H9 (cell line): ENCODE results near the gene MGST2. TPM values are rescaled to one million over a fixed set of nuclear protein-coding genes. Genes with fewer than 3 reads are reported as not detected.

ENCODE experiments used
- DNase-seq: peaks from one replicate; pipeline ENCODE4 v3.0.0-alpha.2; 2017
- H2AFZ ChIP-seq: one replicate; pipeline ENCODE4 v1.6.1; 2013; ENCODE audit warnings: mild to moderate bottlenecking, low read length, control low read depth, moderate library complexity
- H2AK5ac ChIP-seq: 2 replicates; pipeline ENCODE4 v1.6.1; 2013; ENCODE audit warnings: low read length, control low read depth, mixed read lengths; ENCODE audit not compliant: insufficient read length
- H2BK120ac ChIP-seq: one replicate; pipeline ENCODE4 v1.6.1; 2013; ENCODE audit warnings: low read depth, mild to moderate bottlenecking, low read length, control low read depth, inconsistent platforms; ENCODE audit not compliant: poor library complexity, severe bottlenecking
- H2BK12ac ChIP-seq: 2 replicates; pipeline ENCODE4 v1.6.1; 2013; ENCODE audit warnings: low read length, control low read depth, mixed read lengths, low read depth; ENCODE audit not compliant: insufficient read length
- H2BK15ac ChIP-seq: 2 replicates; pipeline ENCODE4 v1.6.1; 2013; ENCODE audit warnings: low read depth, low read length, control low read depth
- H2BK20ac ChIP-seq: one replicate; pipeline ENCODE4 v1.6.1; 2013; ENCODE audit warnings: low read depth, mild to moderate bottlenecking, low read length, control low read depth, inconsistent platforms; ENCODE audit not compliant: poor library complexity, severe bottlenecking
- H2BK5ac ChIP-seq: 2 replicates; pipeline ENCODE4 v1.6.1; 2013; ENCODE audit warnings: low read length, control low read depth, mixed read lengths; ENCODE audit not compliant: insufficient read length
- H3K14ac ChIP-seq: 2 replicates; pipeline ENCODE4 v1.6.1; 2013; ENCODE audit warnings: low read length, control low read depth; ENCODE audit not compliant: insufficient read depth
- H3K18ac ChIP-seq: 2 replicates; pipeline ENCODE4 v1.6.1; 2013; ENCODE audit warnings: low read depth, mild to moderate bottlenecking, mixed read lengths, low read length, control low read depth; ENCODE audit not compliant: insufficient read length
- H3K23ac ChIP-seq: 2 replicates; pipeline ENCODE4 v1.6.1; 2013; ENCODE audit warnings: low read length, control low read depth, mixed read lengths, low read depth; ENCODE audit not compliant: insufficient read length
- H3K23me2 ChIP-seq: 2 replicates; pipeline ENCODE4 v1.6.1; 2013; ENCODE audit warnings: low read depth, mild to moderate bottlenecking, mixed read lengths, low read length, control low read depth; ENCODE audit not compliant: insufficient read length, poor library complexity, severe bottlenecking
- H3K27ac ChIP-seq: 2 replicates; pipeline ENCODE4 v1.5.1; 2013; ENCODE audit warnings: low read length, control low read depth, mixed read lengths, low read depth; ENCODE audit not compliant: insufficient read length
- H3K27me3 ChIP-seq: 2 replicates; pipeline ENCODE4 v1.6.1; 2013; ENCODE audit warnings: low read length, control low read depth, inconsistent platforms; ENCODE audit not compliant: insufficient read depth
- H3K4ac ChIP-seq: 2 replicates; pipeline ENCODE4 v1.6.1; 2013; ENCODE audit warnings: low read depth, mild to moderate bottlenecking, control low read depth, inconsistent platforms, low read length, moderate library complexity
- H3K4me1 ChIP-seq: 2 replicates; pipeline ENCODE4 v1.6.1; 2013; ENCODE audit warnings: low read length, control low read depth, inconsistent platforms; ENCODE audit not compliant: insufficient read depth
- H3K4me2 ChIP-seq: 2 replicates; pipeline ENCODE4 v1.6.1; 2013; ENCODE audit warnings: low read length, control low read depth, mixed read lengths; ENCODE audit not compliant: insufficient read length, insufficient read depth
- H3K56ac ChIP-seq: 2 replicates; pipeline ENCODE4 v1.6.1; 2013; ENCODE audit warnings: low read depth, mild to moderate bottlenecking, mixed read lengths, low read length, control low read depth; ENCODE audit not compliant: insufficient read length
- H3K79me1 ChIP-seq: 2 replicates; pipeline ENCODE4 v1.6.1; 2013; ENCODE audit warnings: low read depth, mild to moderate bottlenecking, moderate library complexity, low read length, control low read depth, inconsistent platforms; ENCODE audit not compliant: insufficient read depth, poor library complexity, severe bottlenecking
- H3K79me2 ChIP-seq: 2 replicates; pipeline ENCODE4 v1.6.1; 2013; ENCODE audit warnings: low read length, control low read depth, inconsistent platforms; ENCODE audit not compliant: insufficient read depth
- H3K9ac ChIP-seq: 2 replicates; pipeline ENCODE4 v1.6.1; 2013; ENCODE audit warnings: low read length, control low read depth, mixed read lengths; ENCODE audit not compliant: insufficient read length; ENCODE audit errors: extremely low read depth
- H3K9me3 ChIP-seq: one replicate; pipeline ENCODE4 v1.6.1; 2013; ENCODE audit warnings: low read depth, low read length, inconsistent platforms; ENCODE audit not compliant: control insufficient read depth
- H3T11ph ChIP-seq: one replicate; pipeline ENCODE4 v1.6.1; 2013; ENCODE audit warnings: mild to moderate bottlenecking, low read length, control low read depth, inconsistent platforms
- H4K20me1 ChIP-seq: one replicate; pipeline ENCODE4 v1.6.1; 2013; ENCODE audit not compliant: control insufficient read depth, insufficient read length, insufficient read depth
- H4K5ac ChIP-seq: 2 replicates; pipeline ENCODE4 v1.6.1; 2013; ENCODE audit warnings: low read depth, mild to moderate bottlenecking, mixed read lengths, low read length, control low read depth; ENCODE audit not compliant: insufficient read length
- H4K8ac ChIP-seq: replicated peaks from 2 replicates; pipeline ENCODE4 v1.6.1; 2013; ENCODE audit warnings: low read length, control low read depth, mixed read lengths, low read depth; ENCODE audit not compliant: insufficient read length
- H4K91ac ChIP-seq: 2 replicates; pipeline ENCODE4 v1.6.1; 2013; ENCODE audit warnings: low read depth, mild to moderate bottlenecking, moderate library complexity, mixed read lengths, low read length, control low read depth; ENCODE audit not compliant: insufficient read length
- H3K27ac Mint-ChIP-seq, 3 experiments: 2 replicates in 2 of 3; 3 replicates in 1 of 3; pipeline ENCODE4 v1.8.0; 2020 to 2021; ENCODE audit warnings: mixed read lengths in 3 of 3, mild to moderate bottlenecking in 1 of 3, moderate library complexity in 1 of 3
- H3K27me3 Mint-ChIP-seq: 2 replicates; pipeline ENCODE4 v1.8.0; 2021; ENCODE audit warnings: low read depth, mild to moderate bottlenecking, moderate library complexity, mixed read lengths
- H3K36me3 Mint-ChIP-seq, 3 experiments: 2 replicates in 2 of 3; 3 replicates in 1 of 3; pipeline ENCODE4 v1.8.0; 2020 to 2021; ENCODE audit warnings: low read depth in 3 of 3, mixed read lengths in 3 of 3; ENCODE audit not compliant: insufficient read depth in 1 of 3
- H3K4me1 Mint-ChIP-seq, 2 experiments: 2 replicates each; pipeline ENCODE4 v1.8.0; 2020; ENCODE audit warnings: mixed read lengths in 2 of 2
- H3K4me3 Mint-ChIP-seq, 2 experiments: 2 replicates in 1 of 2; 3 replicates in 1 of 2; pipeline ENCODE4 v1.8.0; 2020 to 2021; ENCODE audit warnings: mild to moderate bottlenecking in 2 of 2, mixed read lengths in 2 of 2, moderate library complexity in 1 of 2
- H3K9me3 Mint-ChIP-seq, 2 experiments: 2 replicates in 1 of 2; 3 replicates in 1 of 2; pipeline ENCODE4 v1.8.0; 2020; ENCODE audit warnings: mild to moderate bottlenecking in 2 of 2, mixed read lengths in 2 of 2, moderate library complexity in 1 of 2
- WGBS: extraction: QIAGEN DNeasy Blood & Tissue Kit; methylation state at CpG from one replicate; pipeline ENCODE4 v1.1.7; 2013; ENCODE audit warnings: missing lambda C conversion rate, low lambda C conversion rate, mixed read lengths; ENCODE audit not compliant: insufficient read length; ENCODE audit errors: extremely low coverage; 5-methylcytosine and 5-hydroxymethylcytosine counted together
- total RNA-seq: library from RNA; stranded (reverse); gene quantifications from 2 replicates; pipeline ENCODE4 v1.2.1, GENCODE V29; 2021
- TF ChIP-seq, protein P1 (sequence below): fragments of 200-600 bp; sonication (generic); conservative IDR thresholded peaks from 3 replicates; pipeline ENCODE4 v1.8.0; 2021; ENCODE audit warnings: antibody characterized with exemption, mild to moderate bottlenecking

Gene MGST2
- total RNA-seq, 1 experiment from 2014 or later = 6.4 TPM

DNA sequence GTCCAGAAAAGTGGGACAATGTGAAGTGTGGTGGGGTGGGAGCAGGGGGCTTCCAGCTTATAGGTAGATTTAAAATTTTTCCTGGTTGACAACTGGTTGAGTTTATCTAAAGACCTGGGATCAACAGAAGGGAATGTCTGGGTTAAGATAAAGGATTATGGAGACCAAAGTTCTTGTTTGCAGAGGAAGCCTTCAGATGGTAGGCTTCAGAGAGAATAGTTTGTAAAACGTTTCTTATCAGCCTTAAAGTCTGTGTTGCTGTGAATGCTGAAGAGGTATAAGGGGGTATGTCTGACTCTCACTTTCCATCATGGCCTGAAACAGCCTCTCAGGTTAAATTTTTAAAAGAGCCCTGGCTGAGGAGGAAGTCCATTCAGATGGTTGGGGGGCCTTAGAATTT lies 20.5 kb downstream of the MGST2 start:
- no peaks in the 10 kb centered on the region for H3K27me3 ChIP-seq
- H3K27me3 Mint-ChIP-seq = peaks cover 2% of the 10 kb centered on the region; the same call in 1 of the 2 replicates
- DNase-seq = no peak
- no peaks in the 10 kb centered on the region for H3K4me1 ChIP-seq
- no peak overlapping the region for H2BK5ac ChIP-seq
- H2AK5ac ChIP-seq = no peak overlapping the region
- H3K27ac Mint-ChIP-seq = no peak overlapping the region; a peak in 1 of 7 replicates
- H2AFZ ChIP-seq = no peak overlapping the region
- no CpG with 5 or more reads among the region's 1 CpG for WGBS
- no peaks in the 10 kb centered on the region for H3K9me3 ChIP-seq
- no peak overlapping the region for H4K8ac ChIP-seq
- no peak overlapping the region for H2BK12ac ChIP-seq
- H4K5ac ChIP-seq = no peak overlapping the region
- H3K36me3 Mint-ChIP-seq = peaks cover 9 to 20% (median 13%) of the 10 kb centered on the region in 3 experiments
- H3K4me1 Mint-ChIP-seq = peaks cover 0 to 6% of the 10 kb centered on the region in 2 experiments; a peak in 3 of 4 replicates
- H2BK120ac ChIP-seq = no peak overlapping the region
- H4K91ac ChIP-seq = no peak overlapping the region
- H3K14ac ChIP-seq = no peak overlapping the region
- H3K56ac ChIP-seq = no peak overlapping the region
- H3T11ph ChIP-seq = no peak overlapping the region
- no peak overlapping the region for H2BK20ac ChIP-seq
- TF ChIP-seq, protein P1, sequence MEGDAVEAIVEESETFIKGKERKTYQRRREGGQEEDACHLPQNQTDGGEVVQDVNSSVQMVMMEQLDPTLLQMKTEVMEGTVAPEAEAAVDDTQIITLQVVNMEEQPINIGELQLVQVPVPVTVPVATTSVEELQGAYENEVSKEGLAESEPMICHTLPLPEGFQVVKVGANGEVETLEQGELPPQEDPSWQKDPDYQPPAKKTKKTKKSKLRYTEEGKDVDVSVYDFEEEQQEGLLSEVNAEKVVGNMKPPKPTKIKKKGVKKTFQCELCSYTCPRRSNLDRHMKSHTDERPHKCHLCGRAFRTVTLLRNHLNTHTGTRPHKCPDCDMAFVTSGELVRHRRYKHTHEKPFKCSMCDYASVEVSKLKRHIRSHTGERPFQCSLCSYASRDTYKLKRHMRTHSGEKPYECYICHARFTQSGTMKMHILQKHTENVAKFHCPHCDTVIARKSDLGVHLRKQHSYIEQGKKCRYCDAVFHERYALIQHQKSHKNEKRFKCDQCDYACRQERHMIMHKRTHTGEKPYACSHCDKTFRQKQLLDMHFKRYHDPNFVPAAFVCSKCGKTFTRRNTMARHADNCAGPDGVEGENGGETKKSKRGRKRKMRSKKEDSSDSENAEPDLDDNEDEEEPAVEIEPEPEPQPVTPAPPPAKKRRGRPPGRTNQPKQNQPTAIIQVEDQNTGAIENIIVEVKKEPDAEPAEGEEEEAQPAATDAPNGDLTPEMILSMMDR = no peak
- H3K4ac ChIP-seq = no peak overlapping the region
- no peak overlapping the region for H3K23ac ChIP-seq
- H3K4me3 Mint-ChIP-seq = no peak overlapping the region; a peak in 1 of 5 replicates
- H4K20me1 ChIP-seq = no peaks in the 10 kb centered on the region
- peaks cover 5 to 14% of the 10 kb centered on the region in 2 experiments; a peak in 4 of 5 replicates for H3K9me3 Mint-ChIP-seq
- H3K18ac ChIP-seq = no peak overlapping the region
- no peaks in the 10 kb centered on the region for H3K79me1 ChIP-seq
- no peak overlapping the region for H3K4me2 ChIP-seq
- no peaks in the 10 kb centered on the region for H3K23me2 ChIP-seq
- no peaks in the 10 kb centered on the region for H3K79me2 ChIP-seq
- H3K27ac ChIP-seq = no peak overlapping the region
- H3K9ac ChIP-seq = no peak overlapping the region
- H2BK15ac ChIP-seq = no peak overlapping the region
